Liver (tissue), 9 donors: ENCODE data around the gene ZNF605. TPM values are rescaled to one million over a fixed set of nuclear protein-coding genes. Genes with fewer than 3 reads are reported as not detected.
"Not testable (repeated sequence)": the region's sequence is repeated elsewhere in the genome, so short reads cannot be mapped to it uniquely, and the experiment has no call there.

Experiments used
- DNase-seq: peaks from one replicate; pipeline ENCODE4 v3.0.0-alpha.2; 2017; ENCODE audit warnings: low spot score
- H3K27ac ChIP-seq, 2 donors: one replicate each; pipeline ENCODE4 v1.7.0; 2013; ENCODE audit warnings: inconsistent platforms in 2 of 2, low read length in 2 of 2, control low read depth in 1 of 2, low read depth in 1 of 2, mild to moderate bottlenecking in 1 of 2
- H3K27me3 ChIP-seq, 4 donors: one replicate each; pipeline versions ENCODE4 v1.6.1 to v1.7.0; 2013; ENCODE audit warnings: low read length in 3 of 4, inconsistent platforms in 1 of 4, mild to moderate bottlenecking in 1 of 4, moderate library complexity in 1 of 4; ENCODE audit not compliant: control insufficient read depth in 4 of 4, insufficient read depth in 4 of 4
- H3K36me3 ChIP-seq, 4 donors: one replicate each; pipeline versions ENCODE4 v1.6.1 to v1.7.0; 2013; ENCODE audit warnings: low read length in 3 of 4, mild to moderate bottlenecking in 3 of 4, low read depth in 1 of 4, moderate library complexity in 1 of 4; ENCODE audit not compliant: control insufficient read depth in 4 of 4, insufficient read depth in 3 of 4
- H3K4me1 ChIP-seq, 4 donors: one replicate each; pipeline versions ENCODE4 v1.6.1 to v1.7.0; 2013; ENCODE audit warnings: low read length in 3 of 4, mild to moderate bottlenecking in 3 of 4, moderate library complexity in 1 of 4; ENCODE audit not compliant: control insufficient read depth in 4 of 4, insufficient read depth in 4 of 4
- H3K4me3 ChIP-seq, 3 donors: one replicate each; pipeline versions ENCODE4 v1.6.1 to v1.7.0; 2013; ENCODE audit warnings: low read length in 3 of 3, control low read depth in 1 of 3, low read depth in 1 of 3, mild to moderate bottlenecking in 1 of 3
- H3K9ac ChIP-seq, 2 donors: one replicate each; pipeline ENCODE4 v1.7.0; 2013; ENCODE audit warnings: low read length in 2 of 2, mild to moderate bottlenecking in 2 of 2, moderate library complexity in 2 of 2, control low read depth in 1 of 2, low read depth in 1 of 2
- H3K9me3 ChIP-seq, 4 donors: one replicate each; pipeline versions ENCODE4 v1.6.1 to v1.7.0; 2013; ENCODE audit warnings: low read length in 3 of 4; ENCODE audit not compliant: control insufficient read depth in 4 of 4
- EGR1 ChIP-seq, 2 donors: IDR thresholded peaks; 2 replicates each; pipeline ENCODE4 v1.6.1; 2016 to 2018; ENCODE audit warnings: antibody characterized with exemption in 2 of 2, low read depth in 2 of 2
- FOXA1 ChIP-seq: IDR thresholded peaks from 2 replicates; pipeline ENCODE4 v1.6.1; 2016; ENCODE audit warnings: antibody characterized with exemption
- FOXA2 ChIP-seq: IDR thresholded peaks from 2 replicates; pipeline ENCODE4 v1.6.1; 2016; ENCODE audit warnings: antibody characterized with exemption
- GABPA ChIP-seq, 2 donors: IDR thresholded peaks in 1 of 2; conservative IDR thresholded peaks in 1 of 2; 2 replicates each; pipeline ENCODE4 v1.6.1; 2016; ENCODE audit warnings: antibody characterized with exemption in 2 of 2, mild to moderate bottlenecking in 1 of 2, moderate library complexity in 1 of 2
- HNF4A ChIP-seq, 2 donors: conservative IDR thresholded peaks; 2 replicates each; pipeline ENCODE4 v1.6.1; 2016; ENCODE audit warnings: antibody characterized with exemption in 2 of 2, mild to moderate bottlenecking in 2 of 2
- JUND ChIP-seq, 2 donors: IDR thresholded peaks; 2 replicates each; pipeline ENCODE4 v1.6.1; 2016; ENCODE audit warnings: antibody characterized with exemption in 2 of 2
- RAD21 ChIP-seq, 2 donors: IDR thresholded peaks; 2 replicates each; pipeline ENCODE4 v1.6.1; 2016; ENCODE audit warnings: antibody characterized with exemption in 2 of 2, mild to moderate bottlenecking in 2 of 2
- REST ChIP-seq: IDR thresholded peaks from 2 replicates; pipeline ENCODE4 v1.6.1; 2016; ENCODE audit warnings: antibody characterized with exemption, mild to moderate bottlenecking
- RXRA ChIP-seq, 2 donors: IDR thresholded peaks; 2 replicates each; pipeline ENCODE4 v1.6.1; 2017 to 2018; ENCODE audit warnings: antibody characterized with exemption in 2 of 2, mild to moderate bottlenecking in 1 of 2
- SP1 ChIP-seq: IDR thresholded peaks from 2 replicates; pipeline ENCODE4 v1.6.1; 2018; ENCODE audit warnings: antibody characterized with exemption, mild to moderate bottlenecking
- TAF1 ChIP-seq: conservative IDR thresholded peaks from 2 replicates; pipeline ENCODE4 v1.6.1; 2016; ENCODE audit warnings: antibody characterized with exemption, mild to moderate bottlenecking
- YY1 ChIP-seq: IDR thresholded peaks from 2 replicates; pipeline ENCODE4 v1.6.1; 2016; ENCODE audit warnings: antibody characterized with exemption, mild to moderate bottlenecking
- WGBS: extraction: QIAGEN DNeasy Blood & Tissue Kit; methylation state at CpG from one replicate; pipeline ENCODE4 v1.1.7; 2013; 5-methylcytosine and 5-hydroxymethylcytosine counted together
- polyA plus RNA-seq, 2 donors: library from polyadenylated mRNA; stranded (reverse) in 1 of 2; unstranded in 1 of 2; fragments of 200-250 nt in 1 of 2; fragments of >200 nt in 1 of 2; fragmentation: Nextera tagmentation in 1 of 2; extraction: Ambion mirVana in 1 of 2; gene quantifications; one replicate each; pipeline versions ENCODE4 v1.2.1 to v1.2.3, GENCODE V29; 2013 to 2015
- total RNA-seq, 2 donors: library from RNA; depleted of rRNA; stranded (reverse); fragments of >200 nt; gene quantifications; one replicate each; pipeline ENCODE4 v1.2.3, GENCODE V29; 2014
- TF ChIP-seq, protein P1 (sequence below): IDR thresholded peaks from 2 replicates; pipeline ENCODE4 v1.6.1; 2016; ENCODE audit warnings: antibody characterized with exemption
- TF ChIP-seq, protein P2 (sequence below): IDR thresholded peaks from 2 replicates; pipeline ENCODE4 v1.6.1; 2016; ENCODE audit warnings: antibody characterized with exemption
- TF ChIP-seq, protein P3 (sequence below): fragments of 150-350 bp; IDR thresholded peaks from 2 replicates; pipeline ENCODE4 v1.5.1; 2017; ENCODE audit warnings: improper control_type of control experiment, low read depth, low read length; ENCODE audit not compliant: missing input control
- donor health status: healthy.
- donor health status: healthy.
- donor health status: healthy.
- donor health status: healthy.
- donor health status: healthy.

ZNF605 gene
- total and polyA plus RNA-seq, 4 donors, result 1.2 to 9.5 (median 3.6) TPM

GRCh38 chr12:132940071-132940719, 15.9 kb downstream of the ZNF605 start:
- no peak overlapping the region for H3K9ac ChIP-seq
- peak overlapping the region in 1 of 3 donors; percentile 55 for H3K4me3 ChIP-seq
- H3K36me3 ChIP-seq, result peaks cover 15 to 43% (median 36%) of the 10 kb centered on the region in 4 donors
- H3K27ac ChIP-seq, result no peak overlapping the region
- 99% methylated on average over 15 of the region's 15 CpGs for WGBS
- H3K27me3 ChIP-seq, result no peaks in the 10 kb centered on the region
- no peak for DNase-seq
- no peaks in the 10 kb centered on the region for H3K4me1 ChIP-seq
- H3K9me3 ChIP-seq, result peaks cover 43 to 64% (median 49%) of the 10 kb centered on the region in 4 donors
- TF ChIP-seq RXRA (IDR thresholded peaks at IDR 0.05) (no peak), YY1 (no peak), JUND (IDR thresholded peaks at IDR 0.05) (no peak), EGR1 (IDR thresholded peaks at IDR 0.05; ENCODE audit: low read depth in 2 of 2) (no peak), SP1 (no peak), FOXA1 (no peak), TAF1 (no peak), GABPA (IDR thresholded peaks at IDR 0.05 in 1 of 2, conservative IDR thresholded peaks at IDR 0.05 in 1 of 2) (no peak), REST (no peak), HNF4A (conservative IDR thresholded peaks at IDR 0.05) (no peak), FOXA2 (no peak), RAD21 (IDR thresholded peaks at IDR 0.05) (no peak)
- TF ChIP-seq, protein P1, sequence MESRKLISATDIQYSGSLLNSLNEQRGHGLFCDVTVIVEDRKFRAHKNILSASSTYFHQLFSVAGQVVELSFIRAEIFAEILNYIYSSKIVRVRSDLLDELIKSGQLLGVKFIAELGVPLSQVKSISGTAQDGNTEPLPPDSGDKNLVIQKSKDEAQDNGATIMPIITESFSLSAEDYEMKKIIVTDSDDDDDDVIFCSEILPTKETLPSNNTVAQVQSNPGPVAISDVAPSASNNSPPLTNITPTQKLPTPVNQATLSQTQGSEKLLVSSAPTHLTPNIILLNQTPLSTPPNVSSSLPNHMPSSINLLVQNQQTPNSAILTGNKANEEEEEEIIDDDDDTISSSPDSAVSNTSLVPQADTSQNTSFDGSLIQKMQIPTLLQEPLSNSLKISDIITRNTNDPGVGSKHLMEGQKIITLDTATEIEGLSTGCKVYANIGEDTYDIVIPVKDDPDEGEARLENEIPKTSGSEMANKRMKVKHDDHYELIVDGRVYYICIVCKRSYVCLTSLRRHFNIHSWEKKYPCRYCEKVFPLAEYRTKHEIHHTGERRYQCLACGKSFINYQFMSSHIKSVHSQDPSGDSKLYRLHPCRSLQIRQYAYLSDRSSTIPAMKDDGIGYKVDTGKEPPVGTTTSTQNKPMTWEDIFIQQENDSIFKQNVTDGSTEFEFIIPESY, result no peak
- TF ChIP-seq, protein P2, sequence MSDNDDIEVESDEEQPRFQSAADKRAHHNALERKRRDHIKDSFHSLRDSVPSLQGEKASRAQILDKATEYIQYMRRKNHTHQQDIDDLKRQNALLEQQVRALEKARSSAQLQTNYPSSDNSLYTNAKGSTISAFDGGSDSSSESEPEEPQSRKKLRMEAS, result no peak
- TF ChIP-seq, protein P3, sequence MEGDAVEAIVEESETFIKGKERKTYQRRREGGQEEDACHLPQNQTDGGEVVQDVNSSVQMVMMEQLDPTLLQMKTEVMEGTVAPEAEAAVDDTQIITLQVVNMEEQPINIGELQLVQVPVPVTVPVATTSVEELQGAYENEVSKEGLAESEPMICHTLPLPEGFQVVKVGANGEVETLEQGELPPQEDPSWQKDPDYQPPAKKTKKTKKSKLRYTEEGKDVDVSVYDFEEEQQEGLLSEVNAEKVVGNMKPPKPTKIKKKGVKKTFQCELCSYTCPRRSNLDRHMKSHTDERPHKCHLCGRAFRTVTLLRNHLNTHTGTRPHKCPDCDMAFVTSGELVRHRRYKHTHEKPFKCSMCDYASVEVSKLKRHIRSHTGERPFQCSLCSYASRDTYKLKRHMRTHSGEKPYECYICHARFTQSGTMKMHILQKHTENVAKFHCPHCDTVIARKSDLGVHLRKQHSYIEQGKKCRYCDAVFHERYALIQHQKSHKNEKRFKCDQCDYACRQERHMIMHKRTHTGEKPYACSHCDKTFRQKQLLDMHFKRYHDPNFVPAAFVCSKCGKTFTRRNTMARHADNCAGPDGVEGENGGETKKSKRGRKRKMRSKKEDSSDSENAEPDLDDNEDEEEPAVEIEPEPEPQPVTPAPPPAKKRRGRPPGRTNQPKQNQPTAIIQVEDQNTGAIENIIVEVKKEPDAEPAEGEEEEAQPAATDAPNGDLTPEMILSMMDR, result no peak

- H3K4me3 ChIP-seq, H3K9ac ChIP-seq, DNase-seq, H3K27me3 ChIP-seq, H3K27ac ChIP-seq, H3K4me1 ChIP-seq: not testable (repeated sequence)
- peaks cover 39 to 61% (median 47%) of the 10 kb centered on the region in 4 donors for H3K9me3 ChIP-seq
- H3K36me3 ChIP-seq, result peaks cover 13 to 29% (median 24%) of the 10 kb centered on the region in 4 donors
- 95% methylated on average over 25 of the region's 25 CpGs for WGBS
These were observed 17.3 kb downstream of the ZNF605 start for GRCh38 chr12:132938807-132939206.
